MM.1S (cell line): ENCODE measurements around the gene DDIAS.
"Not testable (repeated sequence)": the region's sequence is repeated elsewhere in the genome, so short reads cannot be mapped to it uniquely, and the experiment has no call there.

Source experiments
- DNase-seq: peaks from one replicate; pipeline ENCODE4 v3.0.0-alpha.2; 2015
- H2AFZ ChIP-seq: fragments of 300-600 bp; sonication (generic); 2 replicates; pipeline ENCODE4 v1.6.0; 2016; ENCODE audit warnings: antibody characterized with exemption, low read length
- H3F3A ChIP-seq: fragments of 300-600 bp; sonication (generic); 2 replicates; pipeline ENCODE4 v1.6.1; 2016; ENCODE audit warnings: mild to moderate bottlenecking, antibody characterized with exemption, low read length, moderate library complexity, mixed read lengths; ENCODE audit not compliant: insufficient read depth
- H3K27ac ChIP-seq: fragments of 300-600 bp; sonication (generic); 2 replicates; pipeline ENCODE4 v1.5.1; 2016; ENCODE audit warnings: mild to moderate bottlenecking, low read length
- H3K27me3 ChIP-seq: fragments of 300-600 bp; sonication (generic); replicated peaks from 2 replicates; pipeline ENCODE4 v1.6.0; 2016; ENCODE audit warnings: low read length; ENCODE audit not compliant: insufficient read depth
- H3K36me3 ChIP-seq: fragments of 300-600 bp; sonication (generic); replicated peaks from 2 replicates; pipeline ENCODE4 v1.6.1; 2016; ENCODE audit warnings: mild to moderate bottlenecking, low read length, mixed read lengths; ENCODE audit not compliant: insufficient read depth
- H3K4me1 ChIP-seq: fragments of 300-600 bp; sonication (generic); 2 replicates; pipeline ENCODE4 v1.6.1; 2016; ENCODE audit warnings: low read length, mixed read lengths
- H3K4me2 ChIP-seq: fragments of 300-600 bp; sonication (generic); 2 replicates; pipeline ENCODE4 v1.6.0; 2016; ENCODE audit warnings: low read depth, low read length
- H3K4me3 ChIP-seq: fragments of 300-600 bp; sonication (generic); 2 replicates; pipeline ENCODE4 v1.5.1; 2016; ENCODE audit warnings: low read length, mixed read lengths
- H3K79me2 ChIP-seq: fragments of 300-600 bp; sonication (generic); 2 replicates; pipeline ENCODE4 v1.6.1; 2016; ENCODE audit warnings: mixed run types, low read length, mixed read lengths
- H3K9ac ChIP-seq: fragments of 300-600 bp; sonication (generic); 2 replicates; pipeline ENCODE4 v1.6.1; 2016; ENCODE audit warnings: low read length, mixed read lengths
- H3K9me2 ChIP-seq: fragments of 300-600 bp; sonication (generic); replicated peaks from 2 replicates; pipeline ENCODE4 v1.6.1; 2016; ENCODE audit warnings: mild to moderate bottlenecking, low read length, mixed read lengths; ENCODE audit not compliant: insufficient read depth
- H3K9me3 ChIP-seq: fragments of 300-600 bp; sonication (generic); replicated peaks from 2 replicates; pipeline ENCODE4 v1.6.1; 2016; ENCODE audit warnings: mild to moderate bottlenecking, low read length, mixed read lengths; ENCODE audit not compliant: insufficient read depth
- H4K20me1 ChIP-seq: fragments of 300-600 bp; sonication (generic); 2 replicates; pipeline ENCODE4 v1.6.1; 2016; ENCODE audit warnings: mild to moderate bottlenecking, low read length, moderate library complexity, mixed read lengths; ENCODE audit not compliant: insufficient read depth
- EZH2 ChIP-seq: fragments of 300-600 bp; sonication (generic); optimal IDR thresholded peaks from 2 replicates; pipeline ENCODE3; 2017; ENCODE audit warnings: low read depth, mild to moderate bottlenecking, antibody characterized with exemption, low read length, mixed read lengths
- EZH2phosphoT487 ChIP-seq: fragments of 300-600 bp; sonication (generic); IDR thresholded peaks from 2 replicates; pipeline ENCODE4 v1.6.1; 2018; ENCODE audit warnings: antibody characterized with exemption, low read length
- TF ChIP-seq, protein P1 (sequence below): fragments of 300-600 bp; sonication (generic); IDR thresholded peaks from 2 replicates; pipeline ENCODE4 v1.5.1; 2016; ENCODE audit warnings: antibody characterized with exemption, low read length, mixed read lengths

The DDIAS gene

DNA sequence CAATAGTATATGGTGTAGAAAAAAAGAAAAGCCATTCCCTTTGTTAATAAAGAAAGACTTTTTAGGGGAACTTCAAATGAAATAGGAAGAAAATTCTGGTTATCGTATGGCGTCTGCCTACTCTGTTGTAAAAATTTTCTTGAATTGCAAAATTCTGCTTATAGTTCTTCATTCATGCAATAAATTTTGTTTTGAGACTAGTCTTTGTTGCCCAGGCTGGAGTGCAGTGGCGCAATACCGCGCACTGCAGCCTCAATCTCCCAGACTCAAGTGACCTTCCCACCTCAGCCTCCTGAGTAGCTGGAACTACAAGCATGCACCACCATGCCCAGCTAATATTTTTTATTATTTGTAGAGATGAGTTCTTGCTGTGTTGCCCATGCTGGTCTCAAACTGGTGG lies 5.8 kb downstream of the DDIAS start:
- Histone ChIP-seq H3K79me2 (peaks cover 91% of the 10 kb centered on the region), H3F3A (no peaks in the 10 kb centered on the region), H3K4me2 (no peak overlapping the region), H3K9me3 (no peaks in the 10 kb centered on the region), H3K9me2 (no peaks in the 10 kb centered on the region), H3K36me3 (no peaks in the 10 kb centered on the region), H3K27ac (no peak overlapping the region), H3K4me3 (no peak overlapping the region), H4K20me1 (no peaks in the 10 kb centered on the region), H3K27me3 (no peaks in the 10 kb centered on the region), H3K9ac (no peak overlapping the region), H2AFZ (no peak overlapping the region), H3K4me1 (peaks cover 21% of the 10 kb centered on the region)
- no peak for DNase-seq
- TF ChIP-seq EZH2 (no peak), EZH2phosphoT487 (no peak)
- TF ChIP-seq, protein P1, sequence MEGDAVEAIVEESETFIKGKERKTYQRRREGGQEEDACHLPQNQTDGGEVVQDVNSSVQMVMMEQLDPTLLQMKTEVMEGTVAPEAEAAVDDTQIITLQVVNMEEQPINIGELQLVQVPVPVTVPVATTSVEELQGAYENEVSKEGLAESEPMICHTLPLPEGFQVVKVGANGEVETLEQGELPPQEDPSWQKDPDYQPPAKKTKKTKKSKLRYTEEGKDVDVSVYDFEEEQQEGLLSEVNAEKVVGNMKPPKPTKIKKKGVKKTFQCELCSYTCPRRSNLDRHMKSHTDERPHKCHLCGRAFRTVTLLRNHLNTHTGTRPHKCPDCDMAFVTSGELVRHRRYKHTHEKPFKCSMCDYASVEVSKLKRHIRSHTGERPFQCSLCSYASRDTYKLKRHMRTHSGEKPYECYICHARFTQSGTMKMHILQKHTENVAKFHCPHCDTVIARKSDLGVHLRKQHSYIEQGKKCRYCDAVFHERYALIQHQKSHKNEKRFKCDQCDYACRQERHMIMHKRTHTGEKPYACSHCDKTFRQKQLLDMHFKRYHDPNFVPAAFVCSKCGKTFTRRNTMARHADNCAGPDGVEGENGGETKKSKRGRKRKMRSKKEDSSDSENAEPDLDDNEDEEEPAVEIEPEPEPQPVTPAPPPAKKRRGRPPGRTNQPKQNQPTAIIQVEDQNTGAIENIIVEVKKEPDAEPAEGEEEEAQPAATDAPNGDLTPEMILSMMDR = no peak

DNA sequence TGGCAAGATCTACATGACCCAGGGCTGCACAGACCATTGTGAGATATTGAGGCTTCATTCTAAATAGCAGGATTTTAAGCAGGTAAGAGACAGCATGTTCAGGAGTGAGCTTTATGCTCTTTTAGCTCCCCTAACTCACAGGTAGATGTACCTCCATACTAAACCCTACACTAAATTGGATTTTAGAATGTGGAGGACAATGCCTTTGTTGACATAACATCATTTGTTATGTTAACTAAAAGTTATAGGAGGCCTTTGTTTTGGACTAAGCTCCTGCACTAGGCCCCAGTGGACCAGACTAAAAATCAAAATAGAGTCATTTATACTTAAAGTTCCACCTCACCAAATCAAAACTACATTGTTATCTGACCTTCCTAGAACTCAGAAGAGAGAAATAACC lies 6.8 kb downstream of the DDIAS start:
- no peak for TF ChIP-seq EZH2
- TF ChIP-seq, protein P1 = no peak
- TF ChIP-seq EZH2phosphoT487 = no peak
- Histone ChIP-seq H3K79me2 (peaks cover 86% of the 10 kb centered on the region), H3F3A (no peaks in the 10 kb centered on the region), H2AFZ (no peak overlapping the region), H3K27ac (no peak overlapping the region), H3K9me2 (no peaks in the 10 kb centered on the region), H3K4me2 (no peak overlapping the region), H3K36me3 (no peaks in the 10 kb centered on the region), H4K20me1 (no peaks in the 10 kb centered on the region), H3K9ac (no peak overlapping the region), H3K4me1 (peaks cover 13% of the 10 kb centered on the region), H3K9me3 (no peaks in the 10 kb centered on the region), H3K4me3 (no peak overlapping the region), H3K27me3 (no peaks in the 10 kb centered on the region)
- DNase-seq = no peak

DNA sequence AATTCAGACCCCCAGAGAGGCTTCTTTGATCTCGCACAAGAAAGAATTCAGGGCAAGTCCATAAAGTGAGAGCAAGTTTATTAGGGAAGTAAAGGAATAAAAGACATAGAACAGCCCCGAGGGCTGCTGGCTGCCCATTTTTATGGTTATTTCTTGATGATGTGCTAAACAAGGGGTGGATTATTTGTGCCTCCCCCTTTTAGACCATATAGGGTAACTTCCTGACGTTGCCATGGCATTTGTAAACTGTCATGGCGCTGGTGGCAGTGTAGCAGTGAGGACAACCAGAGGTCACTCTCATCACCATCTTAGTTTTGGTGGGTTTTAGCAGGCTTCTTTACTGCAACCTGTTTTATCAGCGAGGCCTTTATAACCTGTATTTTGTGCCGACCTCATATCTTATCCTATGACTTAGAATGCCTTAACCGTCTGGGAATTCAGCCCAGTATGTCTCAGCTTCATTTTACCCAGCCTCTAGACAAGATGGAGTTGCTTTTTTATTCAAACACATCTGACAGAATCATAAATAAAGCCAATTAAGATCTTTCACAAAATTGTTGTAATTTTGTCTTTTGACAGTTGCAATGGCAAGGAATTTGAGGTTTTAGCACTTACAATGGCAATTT lies 7.6 kb downstream of the DDIAS start:
- peaks cover 79% of the 10 kb centered on the region for H3K79me2 ChIP-seq
- no peak overlapping the region for H3K9ac ChIP-seq
- no peaks in the 10 kb centered on the region for H3F3A ChIP-seq
- DNase-seq = no peak
- peaks cover 13% of the 10 kb centered on the region for H3K4me1 ChIP-seq
- H2AFZ ChIP-seq = no peak overlapping the region
- no peak overlapping the region for H3K27ac ChIP-seq
- H3K9me2 ChIP-seq = no peaks in the 10 kb centered on the region
- no peaks in the 10 kb centered on the region for H3K36me3 ChIP-seq
- H3K27me3 ChIP-seq = no peaks in the 10 kb centered on the region
- TF ChIP-seq EZH2 (no peak), EZH2phosphoT487 (no peak)
- TF ChIP-seq, protein P1 = no peak
- no peaks in the 10 kb centered on the region for H3K9me3 ChIP-seq
- H3K4me3 ChIP-seq = no peak overlapping the region
- H4K20me1 ChIP-seq = no peaks in the 10 kb centered on the region
- no peak overlapping the region for H3K4me2 ChIP-seq

DNA sequence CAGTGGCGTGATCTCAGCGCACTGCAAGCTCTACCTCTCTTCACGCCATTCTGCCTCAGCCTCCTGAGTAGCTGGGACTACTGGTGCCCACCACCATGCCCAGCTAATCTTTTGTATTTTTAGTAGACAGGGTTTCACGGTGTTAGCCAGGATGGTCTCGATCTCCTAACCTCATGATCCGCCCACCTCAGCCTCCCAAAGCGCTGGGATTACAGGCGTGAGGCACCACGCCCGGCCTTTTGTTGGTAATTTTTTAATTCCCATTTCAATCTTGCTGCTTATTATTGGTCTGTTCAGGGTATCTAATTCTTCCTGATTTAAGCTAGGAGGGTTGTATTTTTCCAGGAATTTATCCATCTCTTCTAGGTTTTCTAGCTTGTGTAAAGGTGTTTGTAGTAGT lies 18.2 kb downstream of the DDIAS start:
- Histone ChIP-seq H3K4me1 (peaks cover 20% of the 10 kb centered on the region), H3K4me2 (peak overlapping the region; percentile 29; the same call in 1 of the 2 replicates), H3K27ac (peak overlapping the region; percentile 60; the same call in 1 of the 2 replicates), H3K79me2 (peaks cover 24% of the 10 kb centered on the region)
- not testable (repeated sequence) for H3K9me2 ChIP-seq, H3K4me3 ChIP-seq, H3K27me3 ChIP-seq, H3K9me3 ChIP-seq, H4K20me1 ChIP-seq, H3F3A ChIP-seq, H2AFZ ChIP-seq, DNase-seq, H3K9ac ChIP-seq, H3K36me3 ChIP-seq

DNA sequence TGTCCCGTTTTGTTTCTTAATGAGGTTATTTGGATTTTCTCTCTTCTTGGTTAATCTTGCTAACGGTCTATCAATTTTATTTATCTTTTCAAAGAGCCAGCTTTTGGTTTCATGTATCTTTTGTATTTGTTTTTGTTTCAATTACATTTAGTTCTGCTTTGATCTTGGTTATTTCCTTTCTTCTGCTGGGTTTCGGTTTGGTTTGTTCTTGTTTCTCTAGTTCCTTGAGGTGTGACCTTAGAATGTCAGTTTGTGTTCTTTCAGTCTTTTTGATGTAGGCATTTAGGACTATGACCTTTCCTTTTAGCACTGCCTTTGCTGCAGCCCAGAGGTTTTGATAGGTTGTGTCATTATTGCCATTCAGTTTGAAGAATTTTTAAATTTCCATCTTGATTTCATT lies 18.7 kb downstream of the DDIAS start:
- not testable (repeated sequence) for H3K4me3 ChIP-seq, H3K36me3 ChIP-seq, H3F3A ChIP-seq, H2AFZ ChIP-seq, H3K9ac ChIP-seq, H3K9me3 ChIP-seq, H3K9me2 ChIP-seq, H3K27me3 ChIP-seq, H4K20me1 ChIP-seq
- peaks cover 20% of the 10 kb centered on the region for H3K4me1 ChIP-seq
- peak overlapping the region; percentile 60; the same call in 1 of the 2 replicates for H3K27ac ChIP-seq
- H3K79me2 ChIP-seq = peaks cover 24% of the 10 kb centered on the region
- DNase-seq = peak; percentile 72
- peak overlapping the region; percentile 29 for H3K4me2 ChIP-seq
